HG03066 (cell line): ENCODE results near the gene CYP4V2.

Experiments used
- ATAC-seq: cut with Tn5 transposase; IDR thresholded peaks from one replicate; pipeline ENCODE4 v1.9.1; 2021; ENCODE audit warnings: low read depth; ENCODE audit not compliant: unreplicated experiment

Gene CYP4V2

GRCh38 chr4:186191200-186192065 is at the start of gene CYP4V2:
TSS of gene CYP4V2 (plus strand) at chr4:186191567. CDS start at chr4:186191824, 257 bp downstream.
- peak; percentile 80 for ATAC-seq

- peak; percentile 48 for ATAC-seq
Observed at GRCh38 chr4:186144198-186144945, 47.0 kb upstream of the CYP4V2 start.

GRCh38 chr4:186144946-186145569 is 46.3 kb upstream of the CYP4V2 start:
- ATAC-seq: peak; percentile 18

- ATAC-seq: no peak
Observed at GRCh38 chr4:186146458-186146857, 44.9 kb upstream of the CYP4V2 start.

DNA sequence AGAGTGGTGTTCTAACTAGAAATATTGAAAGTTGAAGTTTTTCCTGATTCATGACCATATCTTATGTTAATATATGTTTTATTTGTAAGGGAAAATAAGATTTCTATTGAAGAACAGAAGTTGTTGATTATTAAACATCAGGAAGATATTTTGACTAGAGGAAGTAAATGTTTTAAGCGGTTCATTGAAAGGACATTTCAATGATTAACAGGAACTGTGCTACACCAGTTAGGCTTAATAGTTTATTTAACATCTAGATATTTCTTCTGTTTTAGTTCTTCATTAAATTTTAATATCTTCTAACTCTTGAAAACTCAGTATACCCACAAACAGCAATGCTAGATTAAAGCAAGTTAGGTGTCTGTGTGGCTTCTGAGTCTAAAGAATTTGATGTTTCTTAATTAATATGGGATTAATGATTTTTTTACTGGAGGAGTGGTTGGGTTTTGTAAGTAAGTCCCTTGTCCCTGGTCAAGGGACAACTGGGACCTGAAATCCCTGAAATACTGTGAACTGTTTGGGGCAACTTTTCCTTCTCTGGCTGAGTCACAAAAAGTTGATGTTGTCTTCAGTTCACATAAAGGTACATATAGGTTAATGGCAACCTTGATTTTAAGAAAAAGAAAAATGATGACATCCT is 42.9 kb upstream of the CYP4V2 start:
- no peak for ATAC-seq

DNA sequence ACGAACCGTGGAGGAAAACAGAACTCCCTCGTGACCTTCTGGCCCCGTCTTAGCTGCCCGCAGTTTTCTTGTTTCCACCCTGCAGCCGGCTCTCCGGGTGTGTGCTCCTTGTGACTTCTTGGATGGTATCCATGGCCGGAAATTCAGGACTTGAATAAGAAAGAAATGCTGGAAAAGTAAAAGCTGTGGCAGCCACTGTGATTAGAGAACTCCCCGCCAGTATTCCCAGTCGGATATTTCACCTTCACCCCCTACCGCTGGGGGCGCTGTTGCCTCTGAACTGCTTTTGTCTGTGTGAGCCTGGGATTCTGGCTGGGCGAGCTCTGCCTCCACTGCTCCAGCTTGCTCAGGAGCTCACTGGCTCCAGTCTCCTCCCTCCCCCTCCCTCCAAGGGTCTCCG is 41.5 kb upstream of the CYP4V2 start:
- ATAC-seq: no peak

DNA sequence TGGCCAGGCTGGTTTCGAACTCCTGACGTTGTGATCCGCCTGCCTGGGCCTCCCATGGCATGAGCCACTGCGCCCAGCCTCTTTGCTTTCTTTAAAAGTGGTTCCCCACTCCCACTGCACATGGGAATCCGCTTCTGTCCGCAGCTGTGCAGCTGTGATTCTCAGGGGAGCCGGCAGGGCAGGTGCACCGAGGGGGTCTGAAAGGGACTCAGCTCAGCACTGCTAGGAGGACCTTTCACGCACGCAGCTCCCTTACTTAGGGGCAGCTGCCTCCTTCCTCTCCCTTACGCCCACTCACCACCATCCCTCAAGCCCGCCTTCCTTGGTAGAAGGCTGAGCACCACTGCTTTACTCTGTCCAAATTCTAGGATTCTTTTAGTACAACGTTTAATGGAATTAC is 40.4 kb upstream of the CYP4V2 start:
- no peak for ATAC-seq

- ATAC-seq: peak; percentile 44
Observed at GRCh38 chr4:186151499-186151898, 39.9 kb upstream of the CYP4V2 start.

DNA sequence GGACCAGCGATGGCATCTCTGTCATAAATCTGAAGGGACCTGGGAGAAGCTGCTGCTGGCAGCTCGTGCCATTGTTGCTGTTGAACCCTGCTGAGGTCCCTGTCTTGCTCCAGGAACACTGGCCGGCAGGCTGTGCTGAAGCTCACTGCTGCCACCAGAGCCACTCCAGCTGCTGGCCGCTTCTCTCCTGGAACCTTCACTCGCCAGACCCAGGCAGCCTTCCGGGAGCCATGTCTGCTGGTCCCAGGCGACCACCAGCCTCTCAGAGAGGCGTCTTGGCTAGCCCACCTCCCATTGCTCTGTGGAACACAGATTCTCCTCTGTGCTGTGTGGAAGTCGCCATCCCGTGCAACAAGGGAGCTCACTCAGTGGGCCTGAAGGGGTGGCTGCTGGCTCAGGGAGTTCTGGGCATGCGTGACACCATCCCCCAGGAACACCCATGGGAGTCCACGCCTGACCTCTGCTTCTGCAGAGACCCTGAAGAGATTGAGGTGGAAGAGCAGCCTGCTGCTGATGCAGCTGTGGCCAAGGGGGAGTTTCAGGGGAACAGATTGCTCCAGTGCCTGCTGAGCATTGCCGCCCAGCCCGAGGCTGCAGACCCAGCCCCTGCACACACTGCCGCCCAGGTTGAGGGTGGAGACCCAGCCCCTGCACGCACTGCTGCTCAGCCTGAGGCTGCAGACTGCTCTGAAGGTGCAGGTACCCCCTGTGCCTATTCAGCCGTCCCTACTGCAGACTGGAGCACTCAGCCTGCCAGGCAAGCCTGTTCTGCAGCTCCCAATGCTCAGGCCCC is 33.1 kb upstream of the CYP4V2 start:
- ATAC-seq: peak; percentile 31

- no peak for ATAC-seq
Observed at GRCh38 chr4:186158966-186159365, 32.4 kb upstream of the CYP4V2 start.

DNA sequence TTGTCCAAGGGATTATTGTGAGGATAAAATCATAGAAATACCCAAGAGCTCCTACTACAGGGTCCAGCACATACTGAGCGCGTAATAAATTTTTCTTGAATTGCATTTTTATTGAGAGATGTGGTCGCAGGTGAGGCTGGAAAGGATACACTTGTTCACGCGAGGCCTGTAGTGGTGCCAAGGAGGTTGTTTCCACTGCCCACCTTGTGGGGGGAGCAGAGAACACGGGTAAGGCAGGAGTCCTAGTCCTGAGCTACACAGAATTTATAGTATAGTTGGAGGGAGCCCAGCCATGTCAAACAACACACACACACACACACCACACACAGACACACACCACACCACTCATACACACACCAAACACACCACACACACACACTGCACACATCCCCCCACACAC is 31.8 kb upstream of the CYP4V2 start:
- no peak for ATAC-seq

DNA sequence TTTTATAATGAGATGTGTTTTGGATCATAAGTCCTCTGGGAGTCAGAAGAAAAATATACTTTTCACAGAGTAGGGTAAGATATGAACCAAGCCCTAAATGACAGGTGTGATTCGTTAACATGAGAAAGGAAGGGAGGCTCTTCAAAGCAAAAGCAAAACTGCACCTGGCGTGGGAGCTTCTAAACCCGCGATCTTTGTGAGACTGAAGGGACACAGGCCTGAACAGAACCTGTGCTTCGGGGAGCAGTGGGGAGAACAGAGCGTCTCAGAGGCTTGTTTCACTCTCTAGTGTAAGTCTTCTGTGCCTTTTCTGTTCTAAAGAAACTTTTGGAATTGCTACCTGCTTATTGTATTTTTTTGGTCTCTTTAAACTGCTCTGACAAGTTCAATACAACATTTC is 30.2 kb upstream of the CYP4V2 start:
- ATAC-seq: peak; percentile 93

DNA sequence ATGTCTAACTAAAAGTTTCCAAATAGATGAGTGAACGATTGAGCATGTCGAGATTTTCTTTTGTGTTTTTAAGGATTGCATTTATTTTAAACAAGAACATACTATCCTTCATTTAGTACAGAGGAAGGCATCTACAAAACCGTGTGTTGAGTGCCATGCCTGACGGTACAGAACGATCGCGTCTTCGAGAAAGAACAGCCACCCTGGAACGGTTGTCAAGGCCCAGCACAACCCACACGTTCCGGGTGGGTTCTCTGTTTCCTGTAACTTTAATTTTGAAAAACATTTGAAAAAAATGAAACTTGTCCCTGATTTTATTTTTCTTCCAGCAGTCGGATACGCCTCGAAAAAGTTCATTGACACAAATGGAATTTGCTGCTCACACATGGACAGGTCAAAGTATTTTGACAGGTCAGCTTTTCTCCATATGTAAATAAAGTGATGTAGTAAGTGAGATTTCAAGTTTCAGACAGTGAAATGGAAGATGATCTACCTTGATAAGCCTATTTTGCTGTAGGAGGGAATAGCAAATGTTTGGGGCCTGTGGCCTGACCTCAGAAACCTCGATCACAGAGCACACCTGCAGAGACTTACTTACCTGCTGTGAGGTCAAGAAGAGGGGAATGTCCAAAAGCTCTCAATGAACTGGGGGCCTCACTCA is 24.4 kb upstream of the CYP4V2 start:
- ATAC-seq: no peak

- ATAC-seq: no peak
Observed at GRCh38 chr4:186167605-186168004, 23.8 kb upstream of the CYP4V2 start.

DNA sequence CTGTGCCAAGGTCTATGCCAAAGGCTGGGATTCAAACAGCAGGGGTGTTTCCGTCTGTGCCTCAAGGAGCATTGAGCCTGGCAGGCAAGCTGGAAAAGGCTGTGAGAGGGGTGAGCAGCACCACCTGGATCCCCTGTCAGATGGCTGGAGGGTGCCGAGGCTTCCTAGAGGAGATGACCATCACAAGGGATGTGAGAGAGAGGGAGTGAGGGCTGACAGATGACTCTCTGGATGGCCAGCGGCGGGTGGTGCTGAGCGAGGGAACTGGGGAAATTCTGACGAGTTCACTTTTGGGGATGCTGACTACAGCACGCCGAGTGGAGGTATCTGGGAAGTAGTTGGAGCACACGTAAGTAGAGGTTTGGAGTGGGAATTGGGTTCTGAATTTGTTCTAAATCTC is 22.6 kb upstream of the CYP4V2 start:
- ATAC-seq: no peak

GRCh38 chr4:186169333-186169944 is 21.9 kb upstream of the CYP4V2 start:
- no peak for ATAC-seq

GRCh38 chr4:186169945-186170802 is 21.2 kb upstream of the CYP4V2 start:
- no peak for ATAC-seq

DNA sequence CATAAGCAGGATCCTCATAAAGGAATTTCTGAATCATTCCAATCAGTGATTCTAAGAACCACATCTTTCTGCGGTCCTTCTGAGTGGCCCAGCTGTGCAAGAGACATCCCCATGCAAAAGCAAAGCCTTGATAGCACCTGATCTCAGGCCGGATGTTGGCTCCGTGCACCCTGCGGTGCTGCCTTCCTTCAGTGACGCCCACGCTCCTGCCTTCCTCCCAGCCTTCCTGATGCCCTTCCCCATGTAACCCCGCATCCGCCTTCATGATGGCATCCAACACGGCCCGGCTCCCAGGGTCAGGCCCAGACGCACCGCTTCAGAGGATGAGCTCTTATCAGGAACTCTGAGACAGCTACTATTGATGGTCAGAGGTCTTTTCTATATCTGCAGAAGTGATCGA is 20.4 kb upstream of the CYP4V2 start:
- ATAC-seq: no peak
